Kidney tubule cell (primary cell): ENCODE results near the gene CLEC7A.

Source experiments
- DNase-seq: peaks from one replicate; pipeline ENCODE4 v3.0.0-alpha.2; 2018; ENCODE audit warnings: low spot score

CLEC7A gene

GRCh38 chr12:10130042-10130441 lies at the start of gene CLEC7A:
TSS of gene CLEC7A (minus strand) at chr12:10130199. CDS start at chr12:10130082, 117 bp downstream.
- no peak for DNase-seq

- DNase-seq, result peak; percentile 43
These were observed 49.8 kb upstream of the CLEC7A start for GRCh38 chr12:10179776-10180181.

- peak; percentile 61 for DNase-seq
These were observed 48.8 kb upstream of the CLEC7A start, which contains the start of gene TMEM52B for GRCh38 chr12:10178821-10179220. TSS of gene TMEM52B (plus strand) at chr12:10179032. CDS start at chr12:10179575, 543 bp downstream.

- DNase-seq, result peak; percentile 33
These were observed 46.0 kb upstream of the CLEC7A start for GRCh38 chr12:10175846-10176636.

GRCh38 chr12:10174986-10175614 lies 45.1 kb upstream of the CLEC7A start:
- no peak for DNase-seq

GRCh38 chr12:10171973-10172728 lies 42.2 kb upstream of the CLEC7A start, which contains the start of gene OLR1:
TSS of gene OLR1 (minus strand) at chr12:10172132. CDS start at chr12:10172077, 55 bp downstream.
- no peak for DNase-seq

- peak; percentile 30 for DNase-seq
These were observed 40.2 kb upstream of the CLEC7A start for GRCh38 chr12:10170216-10170615.

- DNase-seq, result no peak
These were observed 39.1 kb upstream of the CLEC7A start for GRCh38 chr12:10169104-10169503.

GRCh38 chr12:10167599-10167998 lies 37.6 kb upstream of the CLEC7A start:
- DNase-seq, result no peak

GRCh38 chr12:10165421-10165820 lies 35.4 kb upstream of the CLEC7A start:
- no peak for DNase-seq

- DNase-seq, result no peak
These were observed 33.1 kb upstream of the CLEC7A start for GRCh38 chr12:10163084-10163483.

- peak; percentile 38 for DNase-seq
These were observed 30.8 kb upstream of the CLEC7A start for GRCh38 chr12:10160617-10161385.

GRCh38 chr12:10159280-10159679 lies 29.3 kb upstream of the CLEC7A start:
- no peak for DNase-seq

GRCh38 chr12:10158406-10158805 lies 28.4 kb upstream of the CLEC7A start:
- DNase-seq, result no peak

- DNase-seq, result no peak
These were observed 26.0 kb upstream of the CLEC7A start for GRCh38 chr12:10155966-10156365.

GRCh38 chr12:10154145-10154496 lies 24.1 kb upstream of the CLEC7A start:
- no peak for DNase-seq

GRCh38 chr12:10153271-10154144 lies 23.5 kb upstream of the CLEC7A start:
- peak; percentile 64 for DNase-seq

GRCh38 chr12:10151621-10152020 lies 21.6 kb upstream of the CLEC7A start:
- DNase-seq, result no peak

GRCh38 chr12:10147714-10148403 lies 17.9 kb upstream of the CLEC7A start:
- no peak for DNase-seq

GRCh38 chr12:10142976-10143589 lies 13.1 kb upstream of the CLEC7A start:
- no peak for DNase-seq
